Measurements from ENCODE around the gene TNFRSF8. TPM values are rescaled to one million over a fixed set of nuclear protein-coding genes. Genes with fewer than 3 reads are reported as not detected.

TNFRSF8 gene
- total and polyA plus RNA-seq, 2 of the 4 experiments (the other 2 are of a cell fraction): under 0.01 to 0.31 TPM

GRCh38 chr1:12181568-12181967 is 118.5 kb downstream of the TNFRSF8 start:
- no peak overlapping the region for H3K4me3 ChIP-seq (ENCODE audit: insufficient read depth, low read depth, low read length)
- no peak overlapping the region for H2BK15ac ChIP-seq (ENCODE audit: low read depth, low read length)
- intact Hi-C loops (cut with micrococcal nuclease): no loop called here
- ATAC-seq (ENCODE audit: low read depth) (no peak), DNase-seq (no peak)
- H3K18ac ChIP-seq (ENCODE audit: low read depth, low read length): no peak overlapping the region
- no peak overlapping the region for H3K4ac ChIP-seq (ENCODE audit: low read depth, low read length)
- no peak overlapping the region for H3K23ac ChIP-seq (ENCODE audit: low read depth, low read length)
- peaks cover 0 to 14% of the 10 kb centered on the region in 2 experiments; a peak in 3 of 4 replicates for H3K79me1 ChIP-seq (ENCODE audit: low read depth in 1 of 2, low read length in 2 of 2)
- no peak overlapping the region for H2BK5ac ChIP-seq (ENCODE audit: low read depth, low read length, poor library complexity, severe bottlenecking)
- no peak overlapping the region; the same call in 1 of the 2 replicates for H2AK5ac ChIP-seq (ENCODE audit: low read depth, low read length)
- no peak overlapping the region for H4K8ac ChIP-seq (ENCODE audit: low read depth in 2 of 2, low read length in 2 of 2)
- no peak overlapping the region for H3K9ac ChIP-seq (ENCODE audit: low read depth, low read length)
- POLR2A ChIA-PET (ENCODE audit: unreplicated experiment): no interaction called here
- H3K36me3 ChIP-seq (ENCODE audit: control insufficient read depth, insufficient read depth, low read length): no peaks in the 10 kb centered on the region
- no peak overlapping the region for H4K5ac ChIP-seq (ENCODE audit: low read depth, low read length)
- no peak overlapping the region for H3K27ac ChIP-seq (ENCODE audit: insufficient read depth, low read length)
- no peak overlapping the region for H3K4me2 ChIP-seq (ENCODE audit: low read depth, low read length)
- H3K9me1 ChIP-seq (ENCODE audit: insufficient read depth, low read length): peaks cover 11% of the 10 kb centered on the region
- TF ChIP-seq BHLHE40 (IDR thresholded peaks at IDR 0.05; ENCODE audit: low read depth, low read length): no peak
- no peak for TF ChIP-seq RCOR1 (IDR thresholded peaks at IDR 0.05; ENCODE audit: insufficient replicate concordance, low read length)
- TF ChIP-seq RFX5 (IDR thresholded peaks at IDR 0.05; ENCODE audit: low read depth, low read length): no peak
- TF ChIP-seq CEBPB (IDR thresholded peaks at IDR 0.05; ENCODE audit: low read depth, low read length): no peak
- TF ChIP-seq CTCF (conservative IDR thresholded peaks at IDR 0.05; ENCODE audit: low read depth, low read length): no peak
- TF ChIP-seq RAD21 (IDR thresholded peaks at IDR 0.05; ENCODE audit: low read length): no peak
- TF ChIP-seq MAFK (IDR thresholded peaks at IDR 0.05; ENCODE audit: low read depth, low read length): no peak
- no peak for TF ChIP-seq SMC3 (IDR thresholded peaks at IDR 0.05; ENCODE audit: low read depth, low read length)
- no peak for TF ChIP-seq ELK1 (IDR thresholded peaks at IDR 0.05; ENCODE audit: borderline replicate concordance, low read depth, low read length)
- TF ChIP-seq CHD1 (IDR thresholded peaks at IDR 0.05; ENCODE audit: low read depth, low read length): no peak
- no peak for TF ChIP-seq NFE2L2 (IDR thresholded peaks at IDR 0.05; ENCODE audit: low read depth, low read length)
- no peak for TF ChIP-seq MAZ (IDR thresholded peaks at IDR 0.05; ENCODE audit: borderline replicate concordance, low read depth, low read length)
- no peak for TF ChIP-seq MXI1 (IDR thresholded peaks at IDR 0.05; ENCODE audit: borderline replicate concordance, low read depth, low read length)
- no peak for TF ChIP-seq USF2 (IDR thresholded peaks at IDR 0.05; ENCODE audit: low read depth, low read length)
- no peak for TF ChIP-seq POLR2A (IDR thresholded peaks at IDR 0.05; ENCODE audit: low read depth, low read length)
- TF ChIP-seq FOS (IDR thresholded peaks at IDR 0.05; ENCODE audit: low read depth, low read length): no peak
- BruUV-seq (replicated peaks): no TSS peak
- H2BK20ac ChIP-seq (ENCODE audit: low read depth, low read length): no peak overlapping the region
- in situ Hi-C loops (cut with MboI; ENCODE audit: low sequenced_read_pairs): no loop called here
- 100% methylated on average over 1 of the region's 7 CpGs; no CpG with 5 or more reads in 1 of the 2 experiments for WGBS, 2 experiments (ENCODE audit: extremely low coverage in 2 of 2, insufficient read length in 1 of 2)
- H4K20me1 ChIP-seq (ENCODE audit: insufficient read depth, low read length): no peaks in the 10 kb centered on the region
- peaks cover 49% of the 10 kb centered on the region for H3K4me1 ChIP-seq (ENCODE audit: control insufficient read depth, insufficient read depth, low read length)
- CTCF ChIA-PET: interaction anchor here (2.0 kb wide), 1 partner anchor 56 kb away, joined by 4 read pairs; no protein-coding TSS in a partner anchor
- dilution Hi-C loops (cut with HindIII; ENCODE audit: low sequenced_read_pairs, unreplicated experiment): no loop called here
- no peak overlapping the region for H2AK9ac ChIP-seq (replicated peaks; ENCODE audit: low read depth, low read length, poor library complexity)
- H3K56ac ChIP-seq (ENCODE audit: extremely low read depth, insufficient read depth, low read length): no peak overlapping the region
- H2AFZ ChIP-seq (replicated peaks; ENCODE audit: low read length, poor library complexity): peak overlapping the region; percentile 6
- H3K14ac ChIP-seq (replicated peaks; ENCODE audit: low read depth, low read length): no peak overlapping the region
- 0 out of 2 replicates have a peak overlapping the region, but pooled peaks have one; percentile 7 for H4K91ac ChIP-seq (ENCODE audit: insufficient read depth, low read depth, low read length)
- H3K27me3 ChIP-seq (ENCODE audit: control insufficient read depth, insufficient read depth, low read length): no peaks in the 10 kb centered on the region
- no peak overlapping the region for H2BK120ac ChIP-seq (ENCODE audit: low read depth, low read length)
- no peaks in the 10 kb centered on the region for H3K9me3 ChIP-seq (ENCODE audit: control insufficient read depth, insufficient read depth, low read length)

All from IMR-90 (cell line).